ENCODE results near the gene FLOT1. TPM values are rescaled to one million over a fixed set of nuclear protein-coding genes. Genes with fewer than 3 reads are reported as not detected.
A peak's percentile ranks its signal among the peaks of the same experiment; 100 is the strongest.

The FLOT1 gene
- polyA plus RNA-seq, 1 donor (not counting 4 experiments of a cell fraction or from before 2014, with no cell fraction given) = 21.6 TPM

DNA sequence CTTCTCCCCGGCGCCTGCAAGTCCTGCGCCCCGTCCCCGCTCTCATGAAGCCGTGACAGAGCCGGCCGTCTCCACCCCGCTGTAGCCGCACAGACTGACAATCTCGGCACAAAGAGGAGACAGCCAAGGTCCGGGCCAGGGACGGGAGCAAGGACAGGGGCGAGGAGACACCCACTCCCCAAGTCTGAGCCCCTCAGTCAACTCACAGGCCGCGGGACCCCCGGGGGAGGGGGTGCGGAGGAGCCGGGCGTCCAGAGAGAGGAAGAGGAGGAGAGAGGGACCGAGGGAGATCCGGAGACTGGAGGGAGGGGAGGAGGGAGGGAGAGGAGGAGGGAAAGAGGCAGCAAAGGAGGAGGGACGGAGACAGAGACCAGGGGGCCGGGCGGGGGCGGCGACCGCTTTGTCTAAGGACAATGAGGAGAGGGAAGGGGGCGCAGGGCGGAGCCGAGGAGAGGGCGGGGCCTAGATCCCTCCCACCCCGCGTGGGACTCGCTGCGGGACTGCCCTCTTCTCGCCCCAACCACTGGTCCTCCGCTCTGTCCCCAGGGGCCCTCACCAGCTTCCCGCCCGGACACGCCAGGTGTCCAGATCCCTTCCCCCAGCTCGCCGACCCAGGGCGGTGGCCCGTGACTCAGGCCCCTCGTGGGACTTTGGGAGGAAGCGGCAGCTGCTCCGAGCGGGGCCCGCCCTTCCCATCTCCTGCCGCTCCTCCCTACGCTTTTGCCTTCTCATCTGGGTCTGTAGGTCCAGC lies 55.4 kb downstream of the FLOT1 start:
- peak overlapping the region; percentile 94 for H3K27ac ChIP-seq (ENCODE audit: control insufficient read depth, insufficient read depth, low read length)
- no peaks in the 10 kb centered on the region for H3K9me1 ChIP-seq (ENCODE audit: control insufficient read depth, extremely low read depth, insufficient read depth, low read length)
- H3K9me3 ChIP-seq (ENCODE audit: control insufficient read depth, low read depth, low read length) = no peaks in the 10 kb centered on the region
- H3K36me3 ChIP-seq (ENCODE audit: control insufficient read depth in 2 of 2, extremely low read depth in 1 of 2, insufficient read depth in 2 of 2, low read length in 2 of 2) = peaks cover 7 to 26% of the 10 kb centered on the region in 2 experiments
- peak overlapping the region; percentile 82 to 90 (median 87) for H3K4me3 ChIP-seq (ENCODE audit: control insufficient read depth in 2 of 3, extremely low read depth in 1 of 3, insufficient read depth in 2 of 3, low read depth in 1 of 3, low read length in 3 of 3)
- peaks cover 41% of the 10 kb centered on the region for H3K4me1 ChIP-seq (ENCODE audit: control insufficient read depth, extremely low read depth, insufficient read depth, low read length)
- FAIRE-seq (no peak), DNase-seq (ENCODE audit: low read depth, low spot score) (peak; percentile 97)
- no peaks in the 10 kb centered on the region for H3K27me3 ChIP-seq (ENCODE audit: control insufficient read depth, extremely low read depth, insufficient read depth, low read length)
- peaks cover 3% of the 10 kb centered on the region for H4K20me1 ChIP-seq (ENCODE audit: control insufficient read depth, extremely low read depth, insufficient read depth, low read length)
- H3K79me2 ChIP-seq (ENCODE audit: control insufficient read depth, insufficient read depth, low read length) = peaks cover 71% of the 10 kb centered on the region
- dilution Hi-C loops (cut with MboI; ENCODE audit: extremely low pct_ligation_motif_present, low sequenced_read_pairs) = no loop called here
- no peak for TF ChIP-seq EZH2 (IDR thresholded peaks at IDR 0.05; ENCODE audit: low read length)
- TF ChIP-seq, protein P1, sequence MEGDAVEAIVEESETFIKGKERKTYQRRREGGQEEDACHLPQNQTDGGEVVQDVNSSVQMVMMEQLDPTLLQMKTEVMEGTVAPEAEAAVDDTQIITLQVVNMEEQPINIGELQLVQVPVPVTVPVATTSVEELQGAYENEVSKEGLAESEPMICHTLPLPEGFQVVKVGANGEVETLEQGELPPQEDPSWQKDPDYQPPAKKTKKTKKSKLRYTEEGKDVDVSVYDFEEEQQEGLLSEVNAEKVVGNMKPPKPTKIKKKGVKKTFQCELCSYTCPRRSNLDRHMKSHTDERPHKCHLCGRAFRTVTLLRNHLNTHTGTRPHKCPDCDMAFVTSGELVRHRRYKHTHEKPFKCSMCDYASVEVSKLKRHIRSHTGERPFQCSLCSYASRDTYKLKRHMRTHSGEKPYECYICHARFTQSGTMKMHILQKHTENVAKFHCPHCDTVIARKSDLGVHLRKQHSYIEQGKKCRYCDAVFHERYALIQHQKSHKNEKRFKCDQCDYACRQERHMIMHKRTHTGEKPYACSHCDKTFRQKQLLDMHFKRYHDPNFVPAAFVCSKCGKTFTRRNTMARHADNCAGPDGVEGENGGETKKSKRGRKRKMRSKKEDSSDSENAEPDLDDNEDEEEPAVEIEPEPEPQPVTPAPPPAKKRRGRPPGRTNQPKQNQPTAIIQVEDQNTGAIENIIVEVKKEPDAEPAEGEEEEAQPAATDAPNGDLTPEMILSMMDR (optimal IDR thresholded peaks at IDR 0.05 in 1 of 3, IDR thresholded peaks at IDR 0.05 in 1 of 3, conservative IDR thresholded peaks at IDR 0.05 in 1 of 3; ENCODE audit: extremely low read depth in 1 of 3, insufficient read depth in 2 of 3, low read length in 3 of 3) = no peak
- peak overlapping the region; percentile 39 for H2AFZ ChIP-seq (ENCODE audit: control insufficient read depth, low read length)
- peak overlapping the region; percentile 97 for H3K9ac ChIP-seq (ENCODE audit: control insufficient read depth, extremely low read depth, insufficient read depth, low read length)
- peak overlapping the region; percentile 100 for H3K4me2 ChIP-seq (ENCODE audit: control insufficient read depth, extremely low read depth, insufficient read depth, low read depth, low read length)

DNA sequence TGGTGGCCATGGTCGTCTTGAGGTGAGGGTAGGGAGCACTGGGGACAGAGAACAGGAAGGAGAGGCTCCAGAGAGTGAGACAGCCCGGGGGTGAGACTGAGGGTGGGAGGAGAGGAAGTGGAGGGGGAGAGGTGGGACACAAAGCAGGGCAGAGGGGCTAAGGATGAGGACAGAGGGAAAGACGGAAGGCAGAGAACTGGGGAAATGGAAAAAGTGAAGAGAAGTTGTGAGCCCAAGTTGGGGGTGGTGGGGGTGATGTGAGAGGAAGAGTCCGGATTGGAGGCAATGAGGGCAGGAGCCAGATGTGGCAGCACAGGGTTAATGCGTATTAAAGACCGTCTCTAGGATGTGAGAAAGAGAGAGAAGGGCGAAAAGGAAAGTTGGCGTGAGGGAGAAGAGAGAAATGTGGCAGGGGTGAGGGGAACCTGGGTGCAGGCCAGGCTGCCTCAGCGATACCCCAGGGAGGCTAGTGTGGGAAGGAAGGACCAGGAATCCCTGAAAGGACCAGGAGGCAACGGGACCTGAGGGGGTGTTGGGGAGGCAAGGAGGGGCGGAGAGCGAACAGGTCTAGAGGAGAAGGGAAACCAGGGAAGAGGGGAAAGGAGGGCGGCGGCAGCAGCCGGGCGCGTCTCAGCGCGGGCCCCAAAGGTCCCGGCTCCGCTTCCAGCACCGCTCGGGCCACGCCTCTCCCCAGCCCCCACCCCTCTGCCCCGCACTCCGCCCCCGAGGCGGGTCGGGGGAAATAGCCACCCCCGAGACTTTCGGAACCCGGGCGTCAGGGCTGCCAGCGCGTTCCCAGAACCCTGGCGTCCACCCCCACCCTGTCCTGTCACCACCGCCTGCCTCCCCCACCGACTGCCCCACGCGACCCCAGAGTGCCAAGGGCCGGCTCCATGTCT lies 56.2 kb downstream of the FLOT1 start, which contains the start of gene PPP1R18:
Gene PPP1R18 (minus strand): TSS at position 637 of the 899 bp plus-strand sequence. CDS start 627 bp downstream, at position 10.
- no peak for DNase-seq (ENCODE audit: low read depth, low spot score)
- Histone ChIP-seq H3K36me3 (ENCODE audit: control insufficient read depth in 2 of 2, extremely low read depth in 1 of 2, insufficient read depth in 2 of 2, low read length in 2 of 2) (peaks cover 10 to 31% of the 10 kb centered on the region in 2 experiments), H2AFZ (ENCODE audit: control insufficient read depth, low read length) (peak within 1 kb of the TSS; percentile 39), H3K9ac (ENCODE audit: control insufficient read depth, extremely low read depth, insufficient read depth, low read length) (peak within 1 kb of the TSS; percentile 97), H3K27ac (ENCODE audit: control insufficient read depth, insufficient read depth, low read length) (peak within 1 kb of the TSS; percentile 94), H3K79me2 (ENCODE audit: control insufficient read depth, insufficient read depth, low read length) (peaks cover 79% of the 10 kb centered on the region), H3K9me1 (ENCODE audit: control insufficient read depth, extremely low read depth, insufficient read depth, low read length) (no peaks in the 10 kb centered on the region), H3K4me1 (ENCODE audit: control insufficient read depth, extremely low read depth, insufficient read depth, low read length) (peaks cover 44% of the 10 kb centered on the region), H3K9me3 (ENCODE audit: control insufficient read depth, low read depth, low read length) (no peaks in the 10 kb centered on the region), H3K27me3 (ENCODE audit: control insufficient read depth, extremely low read depth, insufficient read depth, low read length) (no peaks in the 10 kb centered on the region), H4K20me1 (ENCODE audit: control insufficient read depth, extremely low read depth, insufficient read depth, low read length) (peaks cover 8% of the 10 kb centered on the region), H3K4me2 (ENCODE audit: control insufficient read depth, extremely low read depth, insufficient read depth, low read depth, low read length) (peak within 1 kb of the TSS; percentile 100), H3K4me3 (ENCODE audit: control insufficient read depth in 2 of 3, extremely low read depth in 1 of 3, insufficient read depth in 2 of 3, low read depth in 1 of 3, low read length in 3 of 3) (peak within 1 kb of the TSS; percentile 82 to 94 (median 87))
- dilution Hi-C loops (cut with MboI; ENCODE audit: extremely low pct_ligation_motif_present, low sequenced_read_pairs) = no loop called here
- FAIRE-seq = no peak
- no peak for TF ChIP-seq EZH2 (IDR thresholded peaks at IDR 0.05; ENCODE audit: low read length)
- TF ChIP-seq, protein P1 (optimal IDR thresholded peaks at IDR 0.05 in 1 of 3, IDR thresholded peaks at IDR 0.05 in 1 of 3, conservative IDR thresholded peaks at IDR 0.05 in 1 of 3; ENCODE audit: extremely low read depth in 1 of 3, insufficient read depth in 2 of 3, low read length in 3 of 3) = peak in 1 of 3 experiments; percentile 2

All from keratinocyte (primary cell).